ENCODE measurements around the gene SARNP. TPM values are rescaled to one million over a fixed set of nuclear protein-coding genes. Genes with fewer than 3 reads are reported as not detected.
"Not testable (repeated sequence)": the region's sequence is repeated elsewhere in the genome, so short reads cannot be mapped to it uniquely, and the experiment has no call there.

The SARNP gene
- total RNA-seq, 4 donors from 2014 or later: 45.9 to 106 (median 66.6) TPM

- Histone ChIP-seq H3K27ac (peak overlapping the region; percentile 86 to 89), H3K27me3 (no peaks in the 10 kb centered on the region), H3K4me3 (no peak overlapping the region), H3K9me3 (no peaks in the 10 kb centered on the region), H3K4me1 (peaks cover 7 to 12% of the 10 kb centered on the region in 2 donors), H3K36me3 (no peaks in the 10 kb centered on the region)
- DNase-seq: no peak
- TF ChIP-seq POLR2A (IDR thresholded peaks at IDR 0.05) (no peak), CTCF (IDR thresholded peaks at IDR 0.05) (no peak)
- intact Hi-C loops (cut with DNase I; ENCODE audit: low total_unique reads): no loop called here
Observed at GRCh38 chr12:55843431-55843830, 25.9 kb upstream of the SARNP start.

- intact Hi-C loops (cut with DNase I; ENCODE audit: low total_unique reads): no loop called here
- Histone ChIP-seq H3K4me3 (peak within 1 kb of the TSS; percentile 54 to 64), H3K27me3 (no peaks in the 10 kb centered on the region), H3K36me3 (no peaks in the 10 kb centered on the region), H3K27ac (peak within 1 kb of the TSS; percentile 86 to 89), H3K9me3 (no peaks in the 10 kb centered on the region), H3K4me1 (peaks cover 7 to 12% of the 10 kb centered on the region in 2 donors)
- TF ChIP-seq POLR2A (IDR thresholded peaks at IDR 0.05) (peak; percentile 33 to 64), CTCF (IDR thresholded peaks at IDR 0.05) (peak in 1 of 4 experiments; percentile 11)
- DNase-seq: peak; percentile 70 to 80
Observed at GRCh38 chr12:55842681-55843429, 25.3 kb upstream of the SARNP start, which contains the start of gene MMP19. TSS of gene MMP19 (minus strand) at chr12:55842936. CDS start at chr12:55842830, 106 bp downstream.

- TF ChIP-seq CTCF (IDR thresholded peaks at IDR 0.05) (no peak), POLR2A (IDR thresholded peaks at IDR 0.05) (no peak)
- Histone ChIP-seq H3K9me3 (no peaks in the 10 kb centered on the region), H3K27ac (peak overlapping the region in 1 of 2 donors; percentile 86), H3K27me3 (no peaks in the 10 kb centered on the region), H3K4me3 (no peak overlapping the region), H3K36me3 (no peaks in the 10 kb centered on the region), H3K4me1 (no peaks in the 10 kb centered on the region)
- no peak for DNase-seq
- intact Hi-C loops (cut with DNase I; ENCODE audit: low total_unique reads): no loop called here
Observed at GRCh38 chr12:55840581-55841351, 23.2 kb upstream of the SARNP start.

GRCh38 chr12:55839345-55840140 is 22.0 kb upstream of the SARNP start:
- intact Hi-C loops (cut with DNase I; ENCODE audit: low total_unique reads): no loop called here
- no peak overlapping the region for H3K27ac ChIP-seq
- no peaks in the 10 kb centered on the region for H3K4me1 ChIP-seq
- no peak for DNase-seq
- H3K4me3 ChIP-seq: no peak overlapping the region
- H3K36me3 ChIP-seq: no peaks in the 10 kb centered on the region
- H3K27me3 ChIP-seq: no peaks in the 10 kb centered on the region
- H3K9me3 ChIP-seq: no peaks in the 10 kb centered on the region
- TF ChIP-seq POLR2A (IDR thresholded peaks at IDR 0.05): no peak

GRCh38 chr12:55838361-55838760 is 20.8 kb upstream of the SARNP start:
- Histone ChIP-seq H3K4me1 (no peaks in the 10 kb centered on the region), H3K27me3 (no peaks in the 10 kb centered on the region), H3K27ac (no peak overlapping the region), H3K9me3 (no peaks in the 10 kb centered on the region), H3K36me3 (no peaks in the 10 kb centered on the region), H3K4me3 (no peak overlapping the region)
- TF ChIP-seq CTCF (IDR thresholded peaks at IDR 0.05) (no peak), POLR2A (IDR thresholded peaks at IDR 0.05) (no peak)
- intact Hi-C loops (cut with DNase I; ENCODE audit: low total_unique reads): no loop called here
- no peak for DNase-seq

GRCh38 chr12:55834400-55834799 is 16.9 kb upstream of the SARNP start:
- H3K9me3 ChIP-seq; H3K27me3 ChIP-seq; H3K27ac ChIP-seq; H3K4me3 ChIP-seq; H3K4me1 ChIP-seq; H3K36me3 ChIP-seq; intact Hi-C loops (cut with DNase I; ENCODE audit: low total_unique reads); DNase-seq: not testable (repeated sequence)
